Kidney tubule cell (primary cell): ENCODE measurements around the gene RUVBL2.
"Not testable (repeated sequence)": the region's sequence is repeated elsewhere in the genome, so short reads cannot be mapped to it uniquely, and the experiment has no call there.

Experiments used
- DNase-seq: peaks from one replicate; pipeline ENCODE4 v3.0.0-alpha.2; 2018; ENCODE audit warnings: low spot score

The RUVBL2 gene

DNA sequence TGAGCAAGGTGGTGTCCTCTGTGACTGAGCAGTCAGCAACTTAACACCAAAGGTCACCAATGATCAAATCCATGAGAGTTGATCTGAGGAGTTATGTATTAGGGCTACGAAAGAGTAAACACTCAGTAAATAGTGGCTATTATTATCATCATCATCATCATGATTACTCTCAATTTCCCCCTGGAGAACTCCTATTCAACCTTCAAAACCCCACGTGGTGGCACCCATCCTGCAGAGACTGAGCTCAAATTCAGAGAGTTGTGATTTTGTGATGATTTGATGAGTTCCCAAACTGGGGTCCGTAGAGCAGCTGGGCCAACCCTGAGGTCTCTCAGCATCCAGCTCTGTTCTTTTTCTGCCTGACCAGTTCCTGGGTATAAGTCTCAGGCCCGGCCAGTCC is 56.1 kb downstream of the RUVBL2 start:
- DNase-seq = not testable (repeated sequence)

GRCh38 chr19:49050376-49051033 is 56.8 kb downstream of the RUVBL2 start:
- DNase-seq = peak; percentile 61

DNA sequence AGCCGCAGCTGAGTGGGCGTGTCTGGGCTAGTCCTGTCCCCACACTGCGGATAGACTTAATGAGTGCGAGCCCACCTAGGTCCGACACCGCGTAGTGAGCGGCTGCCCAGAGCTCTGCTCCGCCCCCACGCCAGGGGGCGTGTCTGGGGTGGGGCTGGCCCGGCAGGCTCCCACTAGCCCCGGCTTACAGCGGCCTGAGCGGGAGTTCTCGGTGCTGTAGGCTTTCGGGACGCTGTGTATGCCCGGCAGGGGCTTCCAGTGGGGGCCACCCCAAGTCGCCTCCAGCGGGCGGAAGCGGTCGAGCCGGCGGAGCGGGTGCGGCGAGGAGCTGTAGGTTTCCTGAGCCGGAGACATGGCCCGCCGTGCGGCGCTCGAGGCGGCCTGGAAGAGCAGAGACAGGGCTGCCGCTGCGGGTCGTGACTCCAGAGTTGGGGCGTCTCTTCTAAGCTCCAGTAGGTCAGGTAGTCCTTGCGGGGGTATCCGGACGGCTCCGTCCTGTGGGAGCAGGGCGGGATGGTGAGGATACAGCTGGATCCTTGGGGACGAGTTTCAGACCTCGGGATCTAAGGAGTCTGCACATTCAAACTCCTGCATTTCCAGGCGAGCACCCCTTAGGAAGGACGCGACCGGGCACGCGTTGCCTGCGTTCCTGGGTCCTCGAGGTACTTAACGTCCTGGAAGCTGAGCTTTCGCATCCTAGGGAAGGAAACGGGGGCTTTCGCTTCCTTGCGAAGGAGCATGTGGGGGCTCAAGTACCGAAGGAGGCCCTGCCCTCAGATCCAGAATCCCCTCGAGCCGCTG is 62.6 kb downstream of the RUVBL2 start:
- DNase-seq = peak; percentile 52

- DNase-seq = not testable (repeated sequence)
Measured at GRCh38 chr19:49056902-49057596, 63.4 kb downstream of the RUVBL2 start.

DNA sequence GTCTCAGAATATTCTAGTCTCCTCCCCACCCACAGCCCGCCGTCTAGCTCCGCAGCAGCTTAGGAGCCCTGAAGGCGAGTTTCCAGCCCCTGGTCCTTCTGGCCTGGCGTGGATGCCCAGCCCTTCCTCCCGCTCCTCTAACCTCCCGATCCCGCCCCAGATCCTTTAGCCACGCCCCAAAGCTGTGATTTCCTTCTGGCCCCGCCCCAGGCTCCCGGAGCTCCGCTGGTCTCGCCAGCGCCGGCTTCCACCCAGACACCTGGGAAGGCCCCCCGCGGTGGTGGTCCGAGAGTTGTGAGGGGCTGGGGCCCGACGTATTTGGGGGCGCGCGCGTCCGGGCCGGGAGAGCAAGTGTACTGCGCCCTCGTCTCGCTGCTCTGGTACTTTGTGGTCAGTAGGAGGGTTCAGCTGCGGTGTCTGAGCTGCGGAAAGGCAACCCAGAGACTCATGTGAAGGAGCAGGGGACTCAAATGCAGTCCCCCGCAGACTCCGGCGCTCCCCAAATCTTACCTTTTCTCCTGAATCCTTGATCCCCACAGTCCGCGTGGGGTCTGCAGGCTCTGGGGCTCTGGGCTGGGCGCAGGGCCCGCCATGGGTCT is 64.0 kb downstream of the RUVBL2 start, which contains the start of gene CGB7:
Gene CGB7 (minus strand): TSS at position 114 of the 599 bp plus-strand sequence. CDS start 2,374 bp downstream, outside the sequence.
- peak; percentile 64 for DNase-seq

GRCh38 chr19:49058562-49058961 is 64.9 kb downstream of the RUVBL2 start:
- DNase-seq = peak; percentile 21

DNA sequence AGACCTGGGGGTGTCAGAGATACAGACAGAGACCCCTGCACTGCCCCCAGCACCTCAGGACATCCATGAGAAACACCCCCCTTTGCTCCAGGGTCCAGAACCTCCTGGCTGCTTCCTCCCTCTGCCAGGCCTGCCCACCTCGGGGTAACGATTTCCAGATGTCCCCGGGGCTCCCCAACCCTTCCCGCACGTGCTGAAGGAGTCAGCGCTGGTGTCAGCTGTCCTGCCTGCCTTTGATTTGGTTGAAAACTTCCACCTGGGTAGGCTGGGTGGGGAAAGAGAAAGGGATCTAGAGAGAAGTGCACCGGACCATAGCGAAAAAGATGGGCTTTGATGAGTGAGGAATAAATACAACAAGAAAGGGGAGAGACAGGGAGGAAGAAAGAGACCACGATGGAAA is 65.4 kb downstream of the RUVBL2 start:
- no peak for DNase-seq

DNA sequence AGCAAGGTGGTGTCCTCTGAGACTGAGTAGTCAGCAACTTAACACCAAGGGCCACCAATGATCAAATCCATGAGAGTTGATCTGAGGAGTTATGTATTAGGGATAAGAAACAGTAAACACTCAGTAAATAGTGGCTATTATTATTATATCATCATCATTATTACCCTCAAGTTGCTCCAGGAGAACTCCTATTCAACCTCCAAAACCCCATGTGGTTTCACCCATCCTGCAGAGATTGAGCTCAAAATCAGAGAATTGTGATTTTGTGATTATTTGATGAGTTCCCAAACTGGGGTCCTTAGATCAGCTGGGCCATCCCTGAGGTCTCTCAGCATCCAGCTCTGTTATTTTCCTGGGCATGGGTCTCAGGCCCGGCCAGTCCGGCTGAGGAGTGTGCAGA is 67.3 kb downstream of the RUVBL2 start:
- DNase-seq = no peak

- DNase-seq = no peak
Measured at GRCh38 chr19:49061445-49061844, 67.8 kb downstream of the RUVBL2 start.

- no peak for DNase-seq
Measured at GRCh38 chr19:49064029-49064629, 70.4 kb downstream of the RUVBL2 start.

GRCh38 chr19:49064768-49065611 is 71.3 kb downstream of the RUVBL2 start, which contains the start of gene NTF4:
Gene NTF4, minus strand, starts transcription at chr19:49064818. Its CDS starts 2,821 bp downstream, at chr19:49061997.
- peak; percentile 37 for DNase-seq
